Upper lobe of left lung (tissue), 4 donors: ENCODE results near the gene PSMD5.

Source experiments
- POLR2A ChIP-seq, 4 donors: fragments of 450-650 bp; IDR thresholded peaks; one replicate each; pipeline ENCODE4 v1.5.1; 2016 to 2017; ENCODE audit warnings: antibody characterized with exemption in 4 of 4, mild to moderate bottlenecking in 2 of 4
- TF ChIP-seq, protein P1 (sequence below), 6 experiments: fragments of 450-650 bp in 4 of 6; fragments of 200-600 bp in 2 of 6; sonication (generic) in 2 of 6; IDR thresholded peaks; one replicate each; pipeline ENCODE4 v1.5.1; 2016 to 2019; ENCODE audit warnings: antibody characterized with exemption in 6 of 6

DNA sequence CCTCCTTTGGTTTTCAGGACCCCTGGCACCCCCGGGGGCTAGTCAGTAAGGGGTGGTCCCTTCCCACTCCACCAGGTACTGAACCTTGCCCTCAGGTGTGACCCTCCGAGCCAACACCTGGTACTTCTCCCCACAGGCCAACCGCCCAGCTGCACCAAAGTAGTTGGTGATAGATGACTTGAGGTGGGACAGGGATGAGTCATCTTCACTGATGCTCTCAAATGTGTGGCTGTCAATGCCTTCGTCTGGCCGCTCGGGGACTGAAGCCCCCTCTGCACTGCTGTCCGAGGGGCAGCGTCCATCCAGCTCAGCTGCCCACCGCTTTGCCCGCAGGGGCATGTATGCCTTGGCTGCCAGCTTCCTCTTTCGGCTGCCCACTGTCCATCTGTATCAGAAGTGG lies 15.2 kb upstream of the PSMD5 start:
- no peak for TF ChIP-seq POLR2A (IDR thresholded peaks at IDR 0.05)
- TF ChIP-seq, protein P1, sequence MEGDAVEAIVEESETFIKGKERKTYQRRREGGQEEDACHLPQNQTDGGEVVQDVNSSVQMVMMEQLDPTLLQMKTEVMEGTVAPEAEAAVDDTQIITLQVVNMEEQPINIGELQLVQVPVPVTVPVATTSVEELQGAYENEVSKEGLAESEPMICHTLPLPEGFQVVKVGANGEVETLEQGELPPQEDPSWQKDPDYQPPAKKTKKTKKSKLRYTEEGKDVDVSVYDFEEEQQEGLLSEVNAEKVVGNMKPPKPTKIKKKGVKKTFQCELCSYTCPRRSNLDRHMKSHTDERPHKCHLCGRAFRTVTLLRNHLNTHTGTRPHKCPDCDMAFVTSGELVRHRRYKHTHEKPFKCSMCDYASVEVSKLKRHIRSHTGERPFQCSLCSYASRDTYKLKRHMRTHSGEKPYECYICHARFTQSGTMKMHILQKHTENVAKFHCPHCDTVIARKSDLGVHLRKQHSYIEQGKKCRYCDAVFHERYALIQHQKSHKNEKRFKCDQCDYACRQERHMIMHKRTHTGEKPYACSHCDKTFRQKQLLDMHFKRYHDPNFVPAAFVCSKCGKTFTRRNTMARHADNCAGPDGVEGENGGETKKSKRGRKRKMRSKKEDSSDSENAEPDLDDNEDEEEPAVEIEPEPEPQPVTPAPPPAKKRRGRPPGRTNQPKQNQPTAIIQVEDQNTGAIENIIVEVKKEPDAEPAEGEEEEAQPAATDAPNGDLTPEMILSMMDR (IDR thresholded peaks at IDR 0.05) = no peak
